Stimulated activated naive CD8-positive, alpha-beta T cell treated with anti-CD3 and anti-CD28 coated beads, Interleukin-15, amount 100 ng/mL, for 72 hours (primary cell): ENCODE measurements around the gene BORCS8.
"Not testable (repeated sequence)": the region's sequence is repeated elsewhere in the genome, so short reads cannot be mapped to it uniquely, and the experiment has no call there.

Source experiments
- ATAC-seq: fragments of 150-1000 bp; cut with Tn5 transposase; 2 replicates; pipeline ENCODE4 v1.10.0; 2021; ENCODE audit warnings: mild to moderate bottlenecking, moderate library complexity
- DNase-seq, 2 donors: peaks; one replicate each; pipeline ENCODE4 v3.0.0; 2021 to 2022
- H3K27ac Mint-ChIP-seq, 2 donors: one replicate each; pipeline ENCODE4 v1.8.0; 2022; ENCODE audit warnings: mild to moderate bottlenecking in 2 of 2, mixed read lengths in 2 of 2, moderate library complexity in 2 of 2
- H3K27me3 Mint-ChIP-seq: one replicate; pipeline ENCODE4 v1.8.0; 2022; ENCODE audit warnings: mixed read lengths
- H3K4me1 Mint-ChIP-seq: one replicate; pipeline ENCODE4 v1.8.0; 2022; ENCODE audit warnings: mild to moderate bottlenecking, mixed read lengths
- H3K4me3 Mint-ChIP-seq, 2 donors: one replicate each; pipeline ENCODE4 v1.8.0; 2022; ENCODE audit warnings: mild to moderate bottlenecking in 2 of 2, mixed read lengths in 2 of 2, moderate library complexity in 1 of 2
- H3K9me3 Mint-ChIP-seq, 2 donors: one replicate each; pipeline ENCODE4 v1.8.0; 2022; ENCODE audit warnings: mixed read lengths in 2 of 2

Gene BORCS8

GRCh38 chr19:19223060-19223459, 31.1 kb upstream of the BORCS8 start:
- H3K9me3 Mint-ChIP-seq = no peaks in the 10 kb centered on the region
- no peak for ATAC-seq
- DNase-seq = no peak
- H3K4me3 Mint-ChIP-seq = no peak overlapping the region
- H3K27ac Mint-ChIP-seq = no peak overlapping the region
- H3K27me3 Mint-ChIP-seq = peaks cover 41% of the 10 kb centered on the region
- peaks cover 12% of the 10 kb centered on the region for H3K4me1 Mint-ChIP-seq

GRCh38 chr19:19221000-19221399, 29.0 kb upstream of the BORCS8 start:
- H3K9me3 Mint-ChIP-seq, H3K27ac Mint-ChIP-seq, H3K4me3 Mint-ChIP-seq, DNase-seq, ATAC-seq: not testable (repeated sequence)
- Mint-ChIP-seq H3K27me3 (peaks cover 36% of the 10 kb centered on the region), H3K4me1 (peaks cover 12% of the 10 kb centered on the region)

- ATAC-seq = no peak
- Mint-ChIP-seq H3K27ac (no peak overlapping the region), H3K27me3 (peaks cover 36% of the 10 kb centered on the region), H3K9me3 (peaks cover 0 to 5% of the 10 kb centered on the region in 2 donors), H3K4me1 (peaks cover 5% of the 10 kb centered on the region), H3K4me3 (no peak overlapping the region)
- no peak for DNase-seq
Measured at GRCh38 chr19:19218911-19219310, 27.0 kb upstream of the BORCS8 start.

GRCh38 chr19:19217099-19217498, 25.1 kb upstream of the BORCS8 start:
- H3K9me3 Mint-ChIP-seq = peaks cover 0 to 5% of the 10 kb centered on the region in 2 donors

GRCh38 chr19:19215792-19216191, 23.8 kb upstream of the BORCS8 start:
- peaks cover 23% of the 10 kb centered on the region for H3K4me1 Mint-ChIP-seq
- DNase-seq = no peak
- H3K9me3 Mint-ChIP-seq = peaks cover 0 to 5% of the 10 kb centered on the region in 2 donors
- no peak overlapping the region for H3K4me3 Mint-ChIP-seq
- H3K27ac Mint-ChIP-seq = no peak overlapping the region
- H3K27me3 Mint-ChIP-seq = peaks cover 62% of the 10 kb centered on the region
- no peak for ATAC-seq

More at GRCh38 chr19:19217099-19217498, 25.1 kb upstream of the BORCS8 start:
- DNase-seq (no peak), ATAC-seq (no peak)
- Mint-ChIP-seq H3K27ac (no peak overlapping the region), H3K27me3 (peaks cover 50% of the 10 kb centered on the region), H3K4me3 (no peak overlapping the region), H3K4me1 (peaks cover 15% of the 10 kb centered on the region)

GRCh38 chr19:19214892-19215291, 22.9 kb upstream of the BORCS8 start:
- DNase-seq (no peak), ATAC-seq (no peak)
- Mint-ChIP-seq H3K27me3 (peaks cover 69% of the 10 kb centered on the region), H3K9me3 (peaks cover 0 to 5% of the 10 kb centered on the region in 2 donors), H3K27ac (no peak overlapping the region), H3K4me1 (peaks cover 23% of the 10 kb centered on the region), H3K4me3 (no peak overlapping the region)

GRCh38 chr19:19214159-19214490, 22.2 kb upstream of the BORCS8 start:
- Mint-ChIP-seq H3K4me3 (no peak overlapping the region), H3K4me1 (peaks cover 23% of the 10 kb centered on the region), H3K9me3 (peaks cover 0 to 5% of the 10 kb centered on the region in 2 donors), H3K27me3 (peaks cover 77% of the 10 kb centered on the region), H3K27ac (no peak overlapping the region)
- no peak for ATAC-seq
- DNase-seq = no peak

- Mint-ChIP-seq H3K27ac (no peak overlapping the region), H3K27me3 (peaks cover 78% of the 10 kb centered on the region), H3K4me3 (no peak overlapping the region), H3K4me1 (peaks cover 23% of the 10 kb centered on the region), H3K9me3 (peaks cover 0 to 5% of the 10 kb centered on the region in 2 donors)
- ATAC-seq (no peak), DNase-seq (no peak)
Measured at GRCh38 chr19:19213426-19214158, 21.6 kb upstream of the BORCS8 start.

- DNase-seq = no peak
Measured at GRCh38 chr19:19212916-19213315, 21.0 kb upstream of the BORCS8 start.

GRCh38 chr19:19211499-19212420, 19.8 kb upstream of the BORCS8 start, which contains the start of gene NCAN:
Gene NCAN, plus strand, starts transcription at chr19:19211958. Its CDS starts 4,996 bp downstream, at chr19:19216954.
- peaks cover under 1 to 12% of the 10 kb centered on the region in 2 donors for H3K9me3 Mint-ChIP-seq
- DNase-seq = no peak
- peaks cover 87% of the 10 kb centered on the region for H3K27me3 Mint-ChIP-seq
- peaks cover 34% of the 10 kb centered on the region for H3K4me1 Mint-ChIP-seq
- ATAC-seq = no peak
- no peak within 1 kb of the TSS for H3K27ac Mint-ChIP-seq
- H3K4me3 Mint-ChIP-seq = no peak within 1 kb of the TSS

More at GRCh38 chr19:19212916-19213315, 21.0 kb upstream of the BORCS8 start:
- Mint-ChIP-seq H3K27ac (no peak overlapping the region), H3K4me3 (no peak overlapping the region), H3K4me1 (peaks cover 23% of the 10 kb centered on the region), H3K9me3 (peaks cover under 1 to 5% of the 10 kb centered on the region in 2 donors), H3K27me3 (peaks cover 79% of the 10 kb centered on the region)
- no peak for ATAC-seq

GRCh38 chr19:19209372-19209771, 17.4 kb upstream of the BORCS8 start:
- H3K9me3 Mint-ChIP-seq = peaks cover 0 to 13% of the 10 kb centered on the region in 2 donors
- H3K27ac Mint-ChIP-seq = no peak overlapping the region
- H3K4me1 Mint-ChIP-seq = peaks cover 36% of the 10 kb centered on the region
- ATAC-seq = no peak
- DNase-seq = no peak
- H3K27me3 Mint-ChIP-seq = peaks cover 65% of the 10 kb centered on the region
- no peak overlapping the region for H3K4me3 Mint-ChIP-seq

- Mint-ChIP-seq H3K27me3 (peaks cover 50% of the 10 kb centered on the region), H3K27ac (no peak overlapping the region), H3K4me1 (peaks cover 21% of the 10 kb centered on the region), H3K9me3 (peaks cover 0 to 13% of the 10 kb centered on the region in 2 donors), H3K4me3 (no peak overlapping the region)
- DNase-seq (no peak), ATAC-seq (no peak)
Measured at GRCh38 chr19:19207637-19208572, 16.0 kb upstream of the BORCS8 start.

GRCh38 chr19:19206938-19207337, 15.0 kb upstream of the BORCS8 start:
- Mint-ChIP-seq H3K27me3 (peaks cover 41% of the 10 kb centered on the region), H3K27ac (no peak overlapping the region), H3K4me3 (no peak overlapping the region), H3K9me3 (peaks cover 0 to 13% of the 10 kb centered on the region in 2 donors), H3K4me1 (peaks cover 30% of the 10 kb centered on the region)
- DNase-seq (no peak), ATAC-seq (no peak)

- peaks cover 0 to 13% of the 10 kb centered on the region in 2 donors for H3K9me3 Mint-ChIP-seq
- H3K4me1 Mint-ChIP-seq = peaks cover 32% of the 10 kb centered on the region
- ATAC-seq (no peak), DNase-seq (no peak)
- H3K4me3 Mint-ChIP-seq = no peak overlapping the region
- H3K27ac Mint-ChIP-seq = no peak overlapping the region
- peaks cover 31% of the 10 kb centered on the region for H3K27me3 Mint-ChIP-seq
Measured at GRCh38 chr19:19205416-19206410, 13.8 kb upstream of the BORCS8 start.
